ENCODE results near the gene CDH23.

CDH23 gene

DNA sequence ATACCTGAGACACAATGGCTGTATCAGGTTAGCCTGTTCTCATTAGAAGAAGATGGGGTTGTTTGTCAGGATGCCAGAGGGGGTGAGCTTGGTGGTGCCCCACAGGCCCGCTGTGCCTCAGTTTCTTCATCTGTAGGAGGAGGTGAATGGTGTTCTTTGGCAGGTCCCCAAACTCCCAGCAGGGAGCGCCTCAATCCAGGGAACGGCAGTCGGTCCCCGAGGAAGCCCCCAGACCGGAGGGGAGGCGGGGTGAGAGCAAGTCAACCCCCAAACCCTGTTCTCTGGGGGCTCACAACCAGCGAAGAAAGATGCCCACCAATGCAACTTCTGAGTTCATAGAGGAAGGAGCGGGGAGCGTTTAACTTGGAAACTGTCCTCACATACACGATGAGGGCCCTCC lies 306.9 kb downstream of the CDH23 start:
- no peak for TF ChIP-seq CTCF (IDR thresholded peaks at IDR 0.05)

GRCh38 chr10:71704816-71705215 lies 308.1 kb downstream of the CDH23 start:
- TF ChIP-seq CTCF (IDR thresholded peaks at IDR 0.05), result no peak

DNA sequence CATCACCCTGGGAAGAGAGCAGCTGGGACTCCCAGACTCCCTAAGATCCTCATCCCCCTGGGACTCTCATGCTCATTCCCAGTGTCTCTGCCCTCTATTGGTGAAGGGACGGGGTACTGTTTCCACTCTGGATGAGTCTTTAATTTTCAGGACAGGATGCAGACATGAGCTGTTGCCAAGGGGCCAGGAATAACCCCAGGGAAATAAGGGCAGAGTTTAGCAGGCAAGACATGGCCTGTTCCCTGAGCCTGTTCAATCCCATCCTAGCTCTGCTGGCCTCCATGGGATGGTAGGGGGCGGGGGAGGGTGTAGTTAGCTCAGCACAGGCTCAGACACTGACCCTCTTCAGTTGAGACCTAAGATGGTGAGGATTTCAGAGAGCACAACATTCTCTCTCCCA lies 308.9 kb downstream of the CDH23 start:
- TF ChIP-seq CTCF (IDR thresholded peaks at IDR 0.05), result no peak

DNA sequence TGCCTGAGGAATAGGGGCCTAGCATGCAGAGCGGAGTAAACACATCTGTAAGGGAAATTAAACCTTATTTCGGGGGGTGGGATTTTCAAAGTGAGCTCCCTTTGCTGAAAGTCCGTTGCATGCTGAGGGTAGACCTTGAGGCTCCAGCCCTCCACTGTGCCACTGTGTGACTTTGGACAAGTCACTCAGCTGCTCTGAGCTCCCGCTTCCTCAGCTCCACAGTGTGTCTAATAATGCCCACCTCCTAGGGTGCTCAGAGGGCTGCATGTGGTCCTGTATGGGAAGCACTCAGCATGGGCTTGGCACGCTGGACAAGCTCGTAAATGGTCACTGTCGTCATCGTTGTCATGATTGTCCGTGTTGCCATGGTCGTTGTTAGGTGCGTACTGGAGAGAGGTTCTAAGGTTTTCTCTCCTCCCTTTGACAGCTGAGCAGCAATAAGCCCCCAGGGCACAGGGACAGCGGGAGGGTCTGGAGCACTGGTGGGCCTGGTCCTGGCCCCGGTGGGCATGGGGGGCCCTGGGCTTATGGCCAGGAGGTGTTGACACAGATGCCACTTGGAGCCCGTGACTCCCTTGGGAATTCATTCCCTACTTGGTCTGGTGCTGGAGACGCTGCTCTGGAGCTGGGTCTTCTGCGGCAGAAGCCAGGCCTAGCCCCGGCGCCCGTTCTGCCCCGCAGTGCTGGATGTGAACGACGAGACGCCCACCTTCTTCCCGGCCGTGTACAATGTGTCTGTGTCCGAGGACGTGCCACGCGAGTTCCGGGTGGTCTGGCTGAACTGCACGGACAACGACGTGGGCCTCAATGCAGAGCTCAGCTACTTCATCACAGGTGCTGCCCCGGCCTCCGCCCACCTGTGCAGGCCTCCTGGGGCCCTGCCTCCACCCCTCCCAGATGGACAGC lies 309.7 kb downstream of the CDH23 start:
- no peak for TF ChIP-seq CTCF (IDR thresholded peaks at IDR 0.05)

DNA sequence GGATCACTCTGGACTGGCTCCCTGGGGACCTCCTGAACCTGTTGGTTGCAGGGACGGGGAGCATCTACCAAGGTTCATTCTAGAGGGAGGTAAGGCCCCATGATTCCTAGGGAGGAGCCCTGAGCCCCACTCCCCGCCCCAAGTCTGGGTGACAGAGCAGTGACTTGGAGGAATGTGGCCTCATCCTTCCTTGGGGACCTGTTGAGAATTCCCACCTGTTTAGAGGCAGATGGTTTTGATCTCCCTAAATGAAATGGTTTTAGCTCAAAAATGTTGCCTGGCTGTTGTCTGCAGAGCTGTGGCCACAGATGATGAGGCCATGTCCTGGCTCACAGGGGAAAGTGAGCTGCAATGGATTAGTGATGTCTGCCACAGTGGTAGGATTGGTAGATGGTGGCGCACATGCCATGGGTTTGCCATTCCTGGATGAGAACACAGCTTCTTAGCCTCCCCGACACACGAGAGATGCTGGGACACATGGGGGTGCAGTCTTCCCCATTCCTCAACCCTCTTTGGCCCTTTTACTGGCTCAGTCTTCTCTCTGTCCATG lies 310.6 kb downstream of the CDH23 start:
- no peak for TF ChIP-seq CTCF (IDR thresholded peaks at IDR 0.05)

- peak; percentile 93 for TF ChIP-seq CTCF (IDR thresholded peaks at IDR 0.05)
Observed at GRCh38 chr10:71708301-71708703, 311.6 kb downstream of the CDH23 start.

- no peak for TF ChIP-seq CTCF (IDR thresholded peaks at IDR 0.05)
Observed at GRCh38 chr10:71708897-71709882, 312.5 kb downstream of the CDH23 start.

Data from LNCAP (cell line).